Pancreas (tissue), 10 donors: ENCODE data around the gene ANKRD39. TPM values are rescaled to one million over a fixed set of nuclear protein-coding genes. Genes with fewer than 3 reads are reported as not detected.

Source experiments
- ATAC-seq, 4 donors: fragments of 200-7000 bp; cut with Tn5 transposase; one replicate each; pipeline versions ENCODE4 v1.8.0 to v1.9.1; 2020; ENCODE audit warnings: mild to moderate bottlenecking in 4 of 4, moderate library complexity in 4 of 4
- DNase-seq, 6 donors: peaks; one replicate each; pipeline ENCODE4 v3.0.0-alpha.2; 2020
- FAIRE-seq: peaks from 2 replicates; lab custom pipeline; 2012; peaks lifted over from hg19 to GRCh38; lab: Jason Lieb, UNC
- H3K27ac ChIP-seq, 4 donors: fragments of 200-600 bp; sonication (generic); 1 replicate in 3 of 4; 2 replicates in 1 of 4; pipeline versions ENCODE4 v1.5.0 to v1.8.0; 2020
- H3K27me3 ChIP-seq, 4 donors: fragments of 200-600 bp; one replicate each; pipeline ENCODE4 v1.8.0; 2021
- H3K36me3 ChIP-seq, 3 donors: fragments of 200-600 bp; sonication (generic) in 1 of 3; one replicate each; pipeline versions ENCODE4 v1.5.0 to v1.8.0; 2020 to 2021
- H3K4me1 ChIP-seq, 3 donors: fragments of 200-600 bp; one replicate each; pipeline ENCODE4 v1.8.0; 2021
- H3K4me3 ChIP-seq, 4 donors: fragments of 200-600 bp; sonication (generic) in 2 of 4; one replicate each; pipeline versions ENCODE4 v1.5.0 to v1.8.0; 2020 to 2021
- H3K9me3 ChIP-seq, 4 donors: fragments of 200-600 bp; one replicate each; pipeline ENCODE4 v1.8.0; 2021
- WGBS, 2 donors: extraction: QIAGEN DNeasy Blood & Tissue Kit; methylation state at CpG; one replicate each; pipeline ENCODE4 v1.1.7; 2013; 5-methylcytosine and 5-hydroxymethylcytosine counted together
- intact Hi-C, 3 donors: fragments of 100-400 bp; cut with DNase I; formaldehyde crosslinking; loops; one replicate each; pipeline versions ENCODE4 v1.11.1 to v1.14.2; 2022
- microRNA-seq, 2 donors: library from miRNA; unstranded; fragments of <30 nt; microRNA quantifications; one replicate each; pipeline versions ENCODE4 to v1.1.0, GENCODE V29; 2019 to 2020
- polyA plus RNA-seq, 2 donors: library from polyadenylated mRNA; stranded (reverse); fragments of 200-250 nt; gene quantifications; one replicate each; pipeline ENCODE4 v1.2.3, GENCODE V29; 2013
- total RNA-seq, 6 donors: library from RNA; stranded (reverse); fragmentation: NEBNext Ultra II Directional in 4 of 6; extraction: Animal tissue kit (Norgen Biotek cat#: 25700) in 4 of 6; gene quantifications; one replicate each; pipeline versions ENCODE4 v1.2.1 to v1.2.4, GENCODE V29; 2021 to 2023
- TF ChIP-seq, protein P1 (sequence below), 4 donors: fragments of 200-600 bp; sonication (generic) in 3 of 4; IDR thresholded peaks; one replicate each; pipeline versions ENCODE4 v1.5.0 to v1.8.0; 2021; ENCODE audit warnings: antibody characterized with exemption in 4 of 4
- donor health status: healthy with polysubstance abuse.
- donor health status: DM: no; HTN: no; CAD: no; lungs with moderate emphysema.
- donor health status: DM: no; HTN: no; CAD: no.
- donor health status: control.
- donor health status: control.
- donor health status: Bipolar disorder and iron deficiency.
- donor health status: DM: yes; HTN: yes; CAD: no.
- donor health status: DM: no; HTN: no; CAD: no.
- donor health status: DM: no; HTN: no; CAD: no.
- donor health status: DM: yes; HTN: yes; CAD: no.

Gene ANKRD39
- total and polyA plus RNA-seq, 8 donors, result 4.7 to 14.9 (median 6.4) TPM

DNA sequence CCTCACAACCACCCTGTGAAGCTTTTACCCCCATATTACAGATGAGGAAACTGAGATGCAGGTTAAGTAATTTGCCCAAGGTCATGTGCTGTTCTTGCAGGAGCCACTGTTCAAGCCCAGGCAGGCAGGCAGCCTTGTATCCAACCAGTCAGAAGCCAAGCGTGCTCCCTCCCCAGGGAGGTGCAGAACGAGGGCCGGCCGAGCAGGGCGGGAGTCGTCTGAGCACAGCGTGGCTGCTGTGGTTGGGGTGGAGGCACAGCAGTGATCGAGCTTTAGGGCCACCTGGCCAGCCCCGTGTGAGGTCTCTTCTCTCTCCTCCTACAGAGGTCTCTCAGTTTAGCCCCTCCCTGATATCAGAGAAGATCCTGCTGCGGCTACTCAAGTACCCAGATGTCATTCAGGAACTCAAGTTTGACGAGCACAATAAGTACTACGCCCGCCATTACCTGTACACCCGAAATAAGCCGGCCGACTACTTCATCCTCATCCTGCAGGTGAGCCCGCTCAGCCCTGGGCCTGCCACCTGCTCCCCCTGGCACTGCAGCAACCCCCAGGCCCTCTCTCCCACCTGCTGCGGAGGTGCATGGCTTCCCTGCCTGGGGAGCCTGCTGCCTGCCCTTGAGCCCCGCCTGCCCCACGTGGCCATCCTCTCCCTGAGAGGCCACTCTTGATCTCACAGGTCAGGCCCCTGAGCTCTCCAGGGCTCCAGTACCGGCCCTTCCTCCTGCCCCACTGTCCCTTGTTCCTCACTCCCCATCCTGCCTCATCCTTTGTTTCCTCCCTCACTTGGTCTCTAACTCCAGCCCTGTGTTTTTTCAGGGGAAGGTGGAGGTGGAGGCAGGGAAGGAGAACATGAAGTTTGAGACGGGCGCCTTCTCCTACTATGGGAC, 58.8 kb downstream of the ANKRD39 start:
- Histone ChIP-seq H3K27me3 (no peaks in the 10 kb centered on the region), H3K4me1 (no peaks in the 10 kb centered on the region), H3K9me3 (no peaks in the 10 kb centered on the region), H3K27ac (no peak overlapping the region), H3K36me3 (no peaks in the 10 kb centered on the region), H3K4me3 (no peak overlapping the region)
- intact Hi-C loops, result loop anchor here in 1 of 3 donors (5.0 kb wide), 1 partner anchor 247 kb away; no protein-coding TSS in a partner anchor
- FAIRE-seq (no peak), ATAC-seq (no peak), DNase-seq (no peak)
- TF ChIP-seq, protein P1, sequence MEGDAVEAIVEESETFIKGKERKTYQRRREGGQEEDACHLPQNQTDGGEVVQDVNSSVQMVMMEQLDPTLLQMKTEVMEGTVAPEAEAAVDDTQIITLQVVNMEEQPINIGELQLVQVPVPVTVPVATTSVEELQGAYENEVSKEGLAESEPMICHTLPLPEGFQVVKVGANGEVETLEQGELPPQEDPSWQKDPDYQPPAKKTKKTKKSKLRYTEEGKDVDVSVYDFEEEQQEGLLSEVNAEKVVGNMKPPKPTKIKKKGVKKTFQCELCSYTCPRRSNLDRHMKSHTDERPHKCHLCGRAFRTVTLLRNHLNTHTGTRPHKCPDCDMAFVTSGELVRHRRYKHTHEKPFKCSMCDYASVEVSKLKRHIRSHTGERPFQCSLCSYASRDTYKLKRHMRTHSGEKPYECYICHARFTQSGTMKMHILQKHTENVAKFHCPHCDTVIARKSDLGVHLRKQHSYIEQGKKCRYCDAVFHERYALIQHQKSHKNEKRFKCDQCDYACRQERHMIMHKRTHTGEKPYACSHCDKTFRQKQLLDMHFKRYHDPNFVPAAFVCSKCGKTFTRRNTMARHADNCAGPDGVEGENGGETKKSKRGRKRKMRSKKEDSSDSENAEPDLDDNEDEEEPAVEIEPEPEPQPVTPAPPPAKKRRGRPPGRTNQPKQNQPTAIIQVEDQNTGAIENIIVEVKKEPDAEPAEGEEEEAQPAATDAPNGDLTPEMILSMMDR (IDR thresholded peaks at IDR 0.05), result no peak
- 89 to 90% methylated on average over 23 of the region's 23 CpGs for WGBS, 2 donors

Small RNA genes lying within 50 kb of the gene (microRNA-seq; reads per million reads assigned to microRNA genes)
- 0.88 to 1.2 reads per million in 2 donors for gene MIR3127

Other genes with a start within 250 kb of the ANKRD39 start
- gene KANSL3, start 219.7 kb downstream of the ANKRD39 start, total RNA-seq, result 10 to 100 TPM; 14.8 to 28.9 (median 18.2) TPM
- gene KANSL3, start 219.7 kb downstream of the ANKRD39 start, polyA plus RNA-seq, result 10 to 100 TPM; 20.0 to 27.8 TPM
- gene FER1L5, start 215.3 kb downstream of the ANKRD39 start, total RNA-seq, result 1 to 10 TPM in 3 of 6 donors, under 1 TPM in 3; 0.93 to 1.5 (median 1.2) TPM
- 1 to 10 TPM; 1.2 to 3.2 TPM for gene FER1L5, start 215.3 kb downstream of the ANKRD39 start, polyA plus RNA-seq
- 10 to 100 TPM in 1 of 6 donors, 1 to 10 TPM in 5; 5.4 to 15.8 (median 6.8) TPM for gene LMAN2L, start 118.0 kb downstream of the ANKRD39 start, total RNA-seq
- gene LMAN2L, start 118.0 kb downstream of the ANKRD39 start, polyA plus RNA-seq, result 10 to 100 TPM in 1 of 2 donors, 1 to 10 TPM in 1; 6.8 to 12.4 TPM
- 1 to 10 TPM; 4.8 to 6.9 (median 5.8) TPM for gene CNNM4, start 97.1 kb downstream of the ANKRD39 start, total RNA-seq
- 1 to 10 TPM; 3.3 to 5.6 TPM for gene CNNM4, start 97.1 kb downstream of the ANKRD39 start, polyA plus RNA-seq
- 10 to 100 TPM; 16.8 to 35.1 (median 26.0) TPM for gene CNNM3, start 41.7 kb downstream of the ANKRD39 start, total RNA-seq
- gene CNNM3, start 41.7 kb downstream of the ANKRD39 start, polyA plus RNA-seq, result 10 to 100 TPM; 13.6 to 15.6 TPM
- gene ANKRD23, start 14.0 kb downstream of the ANKRD39 start, total RNA-seq, result 1 to 10 TPM in 5 of 6 donors, under 1 TPM in 1; 0.95 to 3.2 (median 2.4) TPM
- 10 to 100 TPM in 1 of 2 donors, 1 to 10 TPM in 1; 8.2 to 10.9 TPM for gene ANKRD23, start 14.0 kb downstream of the ANKRD39 start, polyA plus RNA-seq
- 10 to 100 TPM in 2 of 6 donors, 1 to 10 TPM in 4; 6.7 to 21.8 (median 8.3) TPM for gene SEMA4C, start 12.1 kb upstream of the ANKRD39 start, total RNA-seq
- 10 to 100 TPM; 14.0 to 17.2 TPM for gene SEMA4C, start 12.1 kb upstream of the ANKRD39 start, polyA plus RNA-seq
- gene FAM178B, start 128.6 kb upstream of the ANKRD39 start, total RNA-seq, result not detected
- gene FAM178B, start 128.6 kb upstream of the ANKRD39 start, polyA plus RNA-seq, result not detected
- 10 to 100 TPM in 1 of 6 donors, 1 to 10 TPM in 5; 6.9 to 10.1 (median 8.0) TPM for gene FAHD2B, start 236.9 kb upstream of the ANKRD39 start, total RNA-seq
- 10 to 100 TPM; 10.5 to 13.8 TPM for gene FAHD2B, start 236.9 kb upstream of the ANKRD39 start, polyA plus RNA-seq